PFSK-1 (cell line): Measurements from ENCODE around the gene TRHDE.

Experiments used
- FOXP2 ChIP-seq: optimal IDR thresholded peaks from 2 replicates; pipeline ENCODE3; 2011; ENCODE audit warnings: borderline replicate concordance, control low read depth, inconsistent platforms; ENCODE audit not compliant: insufficient read depth; ENCODE audit errors: extremely low read length, extremely low read depth
- POLR2AphosphoS5 ChIP-seq: IDR thresholded peaks from 2 replicates; pipeline ENCODE4 v1.6.1; 2012; ENCODE audit warnings: low read depth, mild to moderate bottlenecking, control low read depth, low read length, moderate library complexity
- REST ChIP-seq, 2 experiments: IDR thresholded peaks; 2 replicates each; pipeline versions ENCODE4 v1.6.1 to v1.8.0; 2011 to 2012; ENCODE audit warnings: low read depth in 2 of 2, low read length in 2 of 2, control low read depth in 1 of 2, inconsistent platforms in 1 of 2, mild to moderate bottlenecking in 1 of 2, moderate library complexity in 1 of 2; ENCODE audit not compliant: insufficient read depth in 1 of 2
- SIN3A ChIP-seq: IDR thresholded peaks from 2 replicates; pipeline ENCODE4 v1.6.1; 2012; ENCODE audit warnings: mild to moderate bottlenecking, low read length, moderate library complexity, borderline replicate concordance; ENCODE audit not compliant: insufficient read depth
- TAF1 ChIP-seq: IDR thresholded peaks from 2 replicates; pipeline ENCODE4 v1.6.1; 2012; ENCODE audit warnings: low read length, control low read depth, borderline replicate concordance; ENCODE audit not compliant: insufficient read depth

Gene TRHDE

GRCh38 chr12:72338437-72338836 is 66.3 kb downstream of the TRHDE start:
- TF ChIP-seq FOXP2 (no peak), REST (IDR thresholded peaks at IDR 0.05; ENCODE audit: insufficient read depth in 1 of 2, low read depth in 2 of 2, low read length in 2 of 2) (no peak), TAF1 (no peak), SIN3A (no peak), POLR2AphosphoS5 (no peak)

DNA sequence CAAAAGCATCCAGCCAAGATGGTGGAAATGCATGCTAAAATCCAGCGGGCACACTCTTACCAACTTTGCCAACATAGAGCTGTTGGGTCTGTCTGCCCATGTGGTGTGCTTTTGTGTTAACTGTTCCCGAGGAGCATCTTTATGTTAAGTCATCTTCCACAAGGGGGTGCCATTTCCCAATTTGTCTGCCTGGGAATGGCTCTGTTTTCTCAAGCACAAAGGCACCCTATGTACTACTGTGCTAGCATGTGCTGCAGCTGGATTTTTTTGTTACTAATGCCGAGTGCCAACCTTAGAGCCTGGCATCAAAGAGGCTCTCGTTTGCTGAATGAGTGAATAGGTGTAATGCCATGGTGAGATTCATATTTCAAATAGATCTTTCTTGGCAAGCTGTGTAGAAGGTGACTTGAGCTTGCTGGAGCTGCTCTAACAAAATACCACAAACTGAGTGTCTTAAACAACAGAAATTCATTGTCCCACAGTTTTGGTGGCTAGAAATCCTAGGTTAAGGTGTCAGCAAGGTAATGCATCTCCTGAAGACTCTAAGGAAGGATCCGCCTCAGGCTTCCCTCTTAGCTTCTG is 74.3 kb downstream of the TRHDE start:
- no peak for TF ChIP-seq POLR2AphosphoS5
- no peak for TF ChIP-seq SIN3A
- no peak for TF ChIP-seq REST (IDR thresholded peaks at IDR 0.05; ENCODE audit: insufficient read depth in 1 of 2, low read depth in 2 of 2, low read length in 2 of 2)
- TF ChIP-seq FOXP2 = no peak
- no peak for TF ChIP-seq TAF1

GRCh38 chr12:72349491-72349890 is 77.3 kb downstream of the TRHDE start:
- TF ChIP-seq SIN3A (no peak), REST (IDR thresholded peaks at IDR 0.05; ENCODE audit: insufficient read depth in 1 of 2, low read depth in 2 of 2, low read length in 2 of 2) (no peak), TAF1 (no peak), POLR2AphosphoS5 (no peak), FOXP2 (no peak)

GRCh38 chr12:72359416-72359815 is 87.2 kb downstream of the TRHDE start:
- TF ChIP-seq REST (IDR thresholded peaks at IDR 0.05; ENCODE audit: insufficient read depth in 1 of 2, low read depth in 2 of 2, low read length in 2 of 2) (no peak), SIN3A (no peak), FOXP2 (no peak), POLR2AphosphoS5 (no peak), TAF1 (no peak)
